ENCODE results near the gene SEMA5A. TPM values are rescaled to one million over a fixed set of nuclear protein-coding genes. Genes with fewer than 3 reads are reported as not detected.

SEMA5A gene
- total RNA-seq, 1 experiment from 2014 or later, result not detected

- H3K27me3 ChIP-seq, result no peaks in the 10 kb centered on the region
- no peak overlapping the region for H3K27ac ChIP-seq
- H3K4me3 ChIP-seq, result no peak overlapping the region
- no peaks in the 10 kb centered on the region for H3K4me1 ChIP-seq
- no peaks in the 10 kb centered on the region for H3K9me3 ChIP-seq (replicated peaks)
- DNase-seq, result no peak
- H3K36me3 ChIP-seq, result no peaks in the 10 kb centered on the region
These were observed 423.3 kb downstream of the SEMA5A start for GRCh38 chr5:9122528-9122927.

DNA sequence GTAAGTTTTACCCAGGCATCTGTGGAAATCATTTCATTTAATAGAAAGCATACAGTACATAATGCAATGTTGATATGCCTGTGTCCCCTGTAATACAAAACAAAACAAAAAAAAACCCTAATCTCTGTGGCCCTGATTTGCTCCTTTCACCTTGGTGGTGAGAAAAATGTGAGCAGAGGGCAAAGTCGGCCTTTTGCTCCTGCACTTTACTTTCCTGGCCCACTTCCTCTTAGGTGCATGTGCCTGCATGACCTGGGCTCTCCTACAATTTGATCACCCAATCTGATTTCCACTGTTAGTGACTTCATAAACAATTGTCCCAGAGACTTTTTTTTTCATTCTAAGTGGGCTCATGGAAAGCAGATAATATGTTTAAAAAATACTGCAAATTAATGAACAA lies 424.3 kb downstream of the SEMA5A start:
- no peak for DNase-seq
- Histone ChIP-seq H3K36me3 (no peaks in the 10 kb centered on the region), H3K4me1 (no peaks in the 10 kb centered on the region), H3K4me3 (no peak overlapping the region), H3K27me3 (no peaks in the 10 kb centered on the region), H3K9me3 (replicated peaks) (no peaks in the 10 kb centered on the region), H3K27ac (no peak overlapping the region)

DNA sequence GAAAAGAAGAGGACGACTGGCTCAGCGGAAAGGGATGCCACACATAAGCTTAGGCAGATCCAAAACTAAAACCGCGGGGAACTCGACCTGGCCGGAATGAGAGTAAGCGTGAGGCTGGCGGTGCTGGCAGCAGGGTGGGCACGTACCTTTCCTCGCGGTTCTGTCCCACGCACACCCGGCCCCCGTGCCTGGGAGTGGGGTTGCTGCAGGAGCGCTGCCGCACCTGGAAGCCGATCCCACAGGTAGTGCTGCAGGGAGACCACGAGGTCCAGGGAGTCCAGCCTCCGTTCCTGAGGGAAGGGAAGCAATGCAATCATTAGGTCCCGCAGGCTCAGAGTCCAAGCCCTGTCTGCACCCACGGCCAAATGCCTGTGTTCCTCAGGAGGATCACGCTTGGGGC lies 427.0 kb downstream of the SEMA5A start:
- H3K4me3 ChIP-seq, result no peak overlapping the region
- no peaks in the 10 kb centered on the region for H3K9me3 ChIP-seq (replicated peaks)
- no peak overlapping the region for H3K27ac ChIP-seq
- H3K36me3 ChIP-seq, result no peaks in the 10 kb centered on the region
- H3K27me3 ChIP-seq, result no peaks in the 10 kb centered on the region
- no peaks in the 10 kb centered on the region for H3K4me1 ChIP-seq
- no peak for DNase-seq

DNA sequence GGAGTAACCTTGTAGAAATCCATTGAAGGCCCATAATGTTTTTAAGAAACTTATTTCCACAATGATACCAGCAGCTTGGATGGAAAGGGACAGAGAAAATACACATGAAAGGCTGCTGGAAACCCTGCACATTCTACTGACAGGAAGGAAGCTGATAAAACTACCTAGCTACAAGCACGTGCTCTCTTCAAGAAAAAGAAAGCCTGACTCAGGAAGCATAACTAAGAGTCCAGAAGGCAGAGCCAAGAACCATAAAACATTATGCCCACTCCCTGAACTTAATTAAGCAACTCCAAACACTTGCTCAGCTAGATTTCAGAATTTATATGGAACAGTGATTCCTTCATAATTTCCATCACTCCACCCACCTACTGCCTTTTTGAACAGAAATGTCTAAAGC lies 430.8 kb downstream of the SEMA5A start:
- Histone ChIP-seq H3K27ac (no peak overlapping the region), H3K4me1 (no peaks in the 10 kb centered on the region), H3K9me3 (replicated peaks) (no peaks in the 10 kb centered on the region), H3K27me3 (no peaks in the 10 kb centered on the region), H3K36me3 (no peaks in the 10 kb centered on the region), H3K4me3 (no peak overlapping the region)
- DNase-seq, result no peak

- H3K27me3 ChIP-seq, result no peaks in the 10 kb centered on the region
- no peak for DNase-seq
These were observed 433.2 kb downstream of the SEMA5A start for GRCh38 chr5:9112520-9113291.

DNA sequence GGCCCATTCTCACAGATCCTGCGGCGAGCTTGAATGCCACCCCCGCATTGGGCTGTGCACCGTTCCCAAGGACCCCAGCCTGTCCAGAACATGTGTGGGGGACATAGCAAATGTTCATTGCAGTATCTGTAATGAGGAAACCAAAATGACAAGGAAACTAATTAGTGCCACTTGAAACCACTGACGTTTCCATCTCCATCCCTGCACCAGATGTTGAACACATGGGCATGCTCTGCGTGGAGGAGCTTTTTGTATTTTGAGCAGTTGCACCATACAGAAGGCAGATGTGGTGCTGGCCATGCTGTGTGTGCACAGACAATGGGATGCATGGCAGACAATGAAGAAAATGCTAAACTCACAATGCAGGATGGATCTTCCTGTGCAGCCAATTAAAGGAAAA lies 437.7 kb downstream of the SEMA5A start:
- Histone ChIP-seq H3K36me3 (no peaks in the 10 kb centered on the region), H3K27ac (no peak overlapping the region), H3K4me1 (no peaks in the 10 kb centered on the region), H3K27me3 (no peaks in the 10 kb centered on the region), H3K9me3 (replicated peaks) (no peaks in the 10 kb centered on the region), H3K4me3 (no peak overlapping the region)
- no peak for DNase-seq

More at GRCh38 chr5:9112520-9113291, 433.2 kb downstream of the SEMA5A start:
- Histone ChIP-seq H3K4me1 (no peaks in the 10 kb centered on the region), H3K4me3 (no peak overlapping the region), H3K36me3 (no peaks in the 10 kb centered on the region), H3K9me3 (replicated peaks) (no peaks in the 10 kb centered on the region), H3K27ac (no peak overlapping the region)

DNA sequence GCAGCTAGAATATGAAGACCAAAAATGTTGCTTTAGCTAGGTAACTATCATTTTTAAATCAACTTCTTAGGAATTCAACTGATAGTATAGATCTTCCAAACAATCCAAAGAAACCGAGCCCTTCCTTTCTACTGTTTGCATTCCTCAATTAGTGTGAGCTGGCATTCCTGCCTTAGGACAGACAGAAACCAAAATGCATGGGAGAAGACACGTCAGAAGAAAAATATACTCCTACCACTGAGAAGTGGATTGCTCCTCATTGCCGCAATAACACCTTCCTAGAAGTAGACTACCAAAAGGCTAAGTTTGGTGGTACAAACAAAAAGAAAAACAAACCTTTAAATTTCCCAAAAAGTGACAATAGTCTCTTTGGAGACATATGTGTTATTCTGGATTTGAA lies 440.0 kb downstream of the SEMA5A start:
- Histone ChIP-seq H3K9me3 (replicated peaks) (no peaks in the 10 kb centered on the region), H3K27me3 (no peaks in the 10 kb centered on the region), H3K27ac (no peak overlapping the region), H3K36me3 (no peaks in the 10 kb centered on the region), H3K4me1 (no peaks in the 10 kb centered on the region), H3K4me3 (no peak overlapping the region)
- DNase-seq, result no peak

DNA sequence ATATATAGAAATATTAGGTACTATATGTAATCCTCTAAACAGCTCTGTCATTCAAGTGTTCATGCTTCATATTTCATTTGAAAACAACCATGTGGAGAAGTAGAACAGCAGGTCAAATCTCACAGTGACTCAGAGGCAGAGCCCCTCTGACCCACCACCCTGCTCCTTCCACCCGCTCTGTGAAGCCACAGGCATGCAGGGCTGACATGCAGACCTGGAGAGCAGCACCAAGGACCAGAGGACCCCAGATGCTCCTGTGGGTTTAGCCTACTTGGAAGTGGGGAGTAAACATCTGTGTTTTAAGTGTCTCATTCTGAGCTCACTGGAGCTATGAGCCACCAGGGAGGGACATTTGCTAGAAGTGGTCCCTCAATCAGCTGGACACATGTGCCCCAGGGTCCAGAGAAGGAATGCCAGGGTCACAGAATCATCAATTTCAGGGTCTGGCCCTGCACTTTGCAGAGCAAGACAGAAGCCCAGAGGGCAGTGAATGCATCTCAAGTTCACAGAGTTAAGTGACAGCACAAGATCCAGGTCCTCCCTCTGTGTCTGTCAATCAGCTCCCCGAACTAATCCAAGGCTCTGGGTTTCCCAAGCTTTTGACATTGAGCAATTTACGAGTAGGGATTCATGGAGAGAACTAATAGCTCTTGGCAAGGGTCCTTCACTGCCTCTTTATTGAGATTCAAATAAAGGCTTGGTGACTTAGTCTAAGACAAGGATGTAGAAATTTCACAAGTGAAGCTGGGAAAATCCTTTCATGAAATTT lies 441.1 kb downstream of the SEMA5A start:
- Histone ChIP-seq H3K27me3 (no peaks in the 10 kb centered on the region), H3K4me1 (no peaks in the 10 kb centered on the region), H3K36me3 (no peaks in the 10 kb centered on the region), H3K4me3 (no peak overlapping the region), H3K27ac (no peak overlapping the region), H3K9me3 (replicated peaks) (no peaks in the 10 kb centered on the region)
- no peak for DNase-seq

GRCh38 chr5:9103290-9103689 lies 442.6 kb downstream of the SEMA5A start:
- H3K4me3 ChIP-seq, result no peak overlapping the region
- H3K9me3 ChIP-seq (replicated peaks), result no peaks in the 10 kb centered on the region
- H3K27ac ChIP-seq, result no peak overlapping the region
- no peaks in the 10 kb centered on the region for H3K4me1 ChIP-seq
- H3K27me3 ChIP-seq, result no peaks in the 10 kb centered on the region
- no peaks in the 10 kb centered on the region for H3K36me3 ChIP-seq
- no peak for DNase-seq

DNA sequence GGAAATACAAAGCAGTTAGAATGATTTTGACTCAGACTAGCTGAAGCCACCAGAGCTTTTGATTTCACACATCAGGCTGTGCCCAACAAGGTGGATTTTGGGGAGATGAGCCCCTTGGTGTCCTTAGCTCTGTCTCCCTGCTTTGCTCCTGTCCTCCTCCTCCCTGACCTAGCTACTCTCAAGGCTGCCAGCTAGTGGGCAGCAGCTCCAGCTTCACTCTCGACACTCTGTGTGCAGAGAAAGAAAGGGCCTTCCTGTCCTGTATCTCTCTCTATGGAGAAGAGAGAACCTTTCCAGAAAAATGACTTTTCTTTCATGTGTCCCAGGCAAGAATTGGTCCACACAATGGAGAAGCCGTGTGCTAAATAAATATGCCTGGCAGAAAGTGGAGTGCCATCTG lies 446.2 kb downstream of the SEMA5A start:
- H3K36me3 ChIP-seq, result no peaks in the 10 kb centered on the region
- no peak for DNase-seq
- no peaks in the 10 kb centered on the region for H3K27me3 ChIP-seq
- no peaks in the 10 kb centered on the region for H3K4me1 ChIP-seq
- no peaks in the 10 kb centered on the region for H3K9me3 ChIP-seq (replicated peaks)
- H3K27ac ChIP-seq, result no peak overlapping the region
- H3K4me3 ChIP-seq, result no peak overlapping the region

DNA sequence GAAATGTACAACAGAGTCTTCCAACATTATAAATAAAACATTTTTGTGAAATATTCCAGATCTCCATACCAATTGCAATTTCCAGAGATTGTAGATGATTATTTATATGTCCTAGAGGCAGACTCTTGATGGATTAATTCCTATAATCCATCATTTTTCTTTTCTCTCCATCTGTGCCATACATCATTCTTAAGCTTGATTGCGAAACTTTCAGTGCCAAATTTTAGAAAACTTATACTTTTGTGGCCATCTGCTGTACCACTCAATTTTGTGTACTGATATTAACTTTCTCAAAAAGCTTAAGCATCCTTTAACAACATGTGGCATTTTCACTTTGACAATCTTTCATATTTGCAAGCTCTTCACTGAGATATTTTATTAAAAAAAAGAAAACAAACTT lies 446.9 kb downstream of the SEMA5A start:
- H3K9me3 ChIP-seq (replicated peaks), result no peaks in the 10 kb centered on the region
- no peak overlapping the region for H3K4me3 ChIP-seq
- DNase-seq, result no peak

GRCh38 chr5:9094582-9094981 lies 451.3 kb downstream of the SEMA5A start:
- no peaks in the 10 kb centered on the region for H3K36me3 ChIP-seq
- no peak overlapping the region for H3K4me3 ChIP-seq
- H3K4me1 ChIP-seq, result no peaks in the 10 kb centered on the region
- no peaks in the 10 kb centered on the region for H3K27me3 ChIP-seq
- no peak overlapping the region for H3K27ac ChIP-seq
- no peak for DNase-seq
- no peaks in the 10 kb centered on the region for H3K9me3 ChIP-seq (replicated peaks)

More for the DNA sequence above, 446.9 kb downstream of the SEMA5A start:
- H3K27ac ChIP-seq, result no peak overlapping the region
- no peaks in the 10 kb centered on the region for H3K36me3 ChIP-seq
- no peaks in the 10 kb centered on the region for H3K27me3 ChIP-seq
- no peaks in the 10 kb centered on the region for H3K4me1 ChIP-seq

- no peaks in the 10 kb centered on the region for H3K9me3 ChIP-seq (replicated peaks)
- no peak overlapping the region for H3K27ac ChIP-seq
- no peaks in the 10 kb centered on the region for H3K27me3 ChIP-seq
- H3K4me3 ChIP-seq, result no peak overlapping the region
- H3K4me1 ChIP-seq, result no peaks in the 10 kb centered on the region
- DNase-seq, result no peak
- H3K36me3 ChIP-seq, result no peaks in the 10 kb centered on the region
These were observed 453.8 kb downstream of the SEMA5A start for GRCh38 chr5:9091896-9092662.

DNA sequence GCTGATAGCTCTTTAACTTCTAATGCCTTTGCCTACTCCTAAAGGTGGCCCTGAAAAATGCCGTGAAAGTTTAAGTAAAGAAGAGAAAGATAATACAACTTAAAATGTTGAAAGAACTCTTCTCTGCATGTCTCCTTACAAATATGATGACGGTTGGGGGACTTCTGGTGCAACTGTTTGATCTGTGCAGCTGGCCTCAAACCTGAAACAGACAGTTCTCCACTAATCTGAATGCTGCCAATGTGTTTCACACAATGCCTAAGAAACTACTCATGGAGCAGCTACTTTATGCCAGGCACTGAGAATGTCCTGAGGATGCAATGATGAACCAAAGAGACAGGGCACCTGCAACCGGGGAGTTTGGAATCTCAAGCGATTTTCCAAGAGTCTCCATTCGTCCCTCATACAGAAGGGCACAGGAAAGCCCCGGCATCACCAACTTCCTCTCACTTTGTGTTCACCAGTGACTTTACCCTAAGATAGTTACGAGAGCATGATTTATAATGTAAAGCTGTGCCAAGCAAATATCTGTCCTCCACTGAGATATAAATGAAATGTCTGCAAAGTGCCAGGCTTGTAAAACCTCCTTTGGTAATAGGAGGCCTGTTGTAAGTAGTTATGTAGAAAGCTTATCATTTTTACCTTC lies 455.4 kb downstream of the SEMA5A start:
- Histone ChIP-seq H3K27ac (no peak overlapping the region), H3K36me3 (no peaks in the 10 kb centered on the region), H3K9me3 (replicated peaks) (no peaks in the 10 kb centered on the region), H3K4me1 (no peaks in the 10 kb centered on the region), H3K27me3 (no peaks in the 10 kb centered on the region), H3K4me3 (no peak overlapping the region)
- no peak for DNase-seq

- DNase-seq, result no peak
- Histone ChIP-seq H3K36me3 (no peaks in the 10 kb centered on the region), H3K4me1 (no peaks in the 10 kb centered on the region), H3K9me3 (replicated peaks) (no peaks in the 10 kb centered on the region), H3K27ac (no peak overlapping the region), H3K4me3 (no peak overlapping the region), H3K27me3 (no peaks in the 10 kb centered on the region)
These were observed 456.0 kb downstream of the SEMA5A start for GRCh38 chr5:9089893-9090292.
